Right ventricle myocardium inferior (tissue), 1 donor: Measurements from ENCODE around the gene AOC2. TPM values are rescaled to one million over a fixed set of nuclear protein-coding genes. Genes with fewer than 3 reads are reported as not detected.

Experiments used
- ATAC-seq: fragments of 200-7000 bp; cut with Tn5 transposase; one replicate; pipeline ENCODE4 v1.9.1; 2020; ENCODE audit warnings: mild to moderate bottlenecking, moderate library complexity
- DNase-seq: peaks from one replicate; pipeline ENCODE4 v3.0.0; 2021; ENCODE audit errors: missing footprints
- intact Hi-C: fragments of 100-400 bp; cut with DNase I; formaldehyde crosslinking; loops from one replicate; pipeline ENCODE4 v1.11.0; 2022
- total RNA-seq: library from RNA; stranded (reverse); fragmentation: NEBNext Ultra II Directional; extraction: Animal tissue kit (Norgen Biotek cat#: 25700); gene quantifications from one replicate; pipeline ENCODE4 v1.2.1, GENCODE V29; 2021
- donor health status: DM: no; HTN: yes; CAD: no; lungs with severe emphysema.

Gene AOC2
- total RNA-seq, 1 donor from 2014 or later = 0.43 TPM

DNA sequence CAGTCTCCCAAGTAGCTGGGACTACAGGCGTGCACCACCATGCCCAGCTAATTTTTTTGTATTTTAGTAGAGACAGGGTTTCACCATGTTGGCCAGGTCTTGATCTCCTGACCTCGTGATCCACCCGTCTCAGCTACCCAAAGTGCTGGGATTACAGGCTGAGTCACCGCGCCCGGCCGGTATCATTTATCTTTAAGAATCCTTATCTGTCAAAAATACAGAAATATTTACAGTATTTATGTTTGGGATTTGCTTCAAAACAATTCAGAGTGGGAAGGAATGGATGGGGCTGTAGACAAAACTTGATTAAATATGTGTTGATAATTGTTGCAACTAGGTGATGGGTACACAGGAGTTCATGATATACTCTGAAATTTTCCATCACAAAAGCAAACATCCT, 23.2 kb upstream of the AOC2 start:
- intact Hi-C loops = loop anchor here (10.0 kb wide), 2 partner anchors 46 to 246 kb away; partner anchors contain the start of genes PSMC3IP and VPS25
- DNase-seq (no peak), ATAC-seq (no peak)

- DNase-seq (no peak), ATAC-seq (no peak)
- intact Hi-C loops = loop anchor here (10.0 kb wide), 2 partner anchors 53 to 253 kb away; partner anchors contain the start of genes PSMC3IP and VPS25
These were observed 16.9 kb upstream of the AOC2 start for GRCh38 chr17:42827472-42827871.

GRCh38 chr17:42830971-42831370, 13.4 kb upstream of the AOC2 start:
- no peak for ATAC-seq
- intact Hi-C loops = no loop called here

DNA sequence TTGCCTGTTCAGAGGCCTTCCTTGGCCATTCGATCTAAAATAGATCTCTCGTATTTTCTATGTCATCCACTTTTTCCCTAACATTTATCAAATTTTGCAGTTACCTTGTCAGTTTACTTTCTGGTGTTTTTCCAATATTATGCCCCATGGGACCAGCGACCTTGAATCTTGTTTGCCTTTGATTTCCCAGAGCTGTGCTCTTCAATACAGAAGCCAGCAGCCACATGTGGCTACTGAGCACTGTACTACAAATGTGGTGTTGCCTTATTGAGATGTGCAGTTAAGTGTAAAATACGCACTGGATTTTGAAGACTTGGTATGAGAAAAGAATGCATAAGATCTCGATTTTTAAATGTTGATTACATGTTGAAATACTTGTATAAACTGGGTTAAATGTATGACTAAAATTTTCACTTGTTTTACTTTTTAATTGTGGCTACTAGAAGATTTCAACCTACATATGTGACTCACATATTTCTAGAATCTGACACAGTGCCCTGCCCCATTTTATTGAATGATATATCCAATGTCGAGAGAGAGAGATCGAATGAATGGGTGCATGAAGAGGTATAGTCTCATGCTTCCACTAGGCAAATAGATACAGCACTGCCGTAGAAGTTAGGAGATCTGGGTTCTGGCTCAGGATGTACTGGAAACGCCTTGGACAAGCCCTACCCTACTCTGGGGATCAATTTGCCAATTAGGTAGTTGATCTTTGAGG, 12.0 kb upstream of the AOC2 start:
- intact Hi-C loops = no loop called here
- ATAC-seq (peak; percentile 2), DNase-seq (no peak)

More at GRCh38 chr17:42830971-42831370, 13.4 kb upstream of the AOC2 start:
- DNase-seq = no peak

DNA sequence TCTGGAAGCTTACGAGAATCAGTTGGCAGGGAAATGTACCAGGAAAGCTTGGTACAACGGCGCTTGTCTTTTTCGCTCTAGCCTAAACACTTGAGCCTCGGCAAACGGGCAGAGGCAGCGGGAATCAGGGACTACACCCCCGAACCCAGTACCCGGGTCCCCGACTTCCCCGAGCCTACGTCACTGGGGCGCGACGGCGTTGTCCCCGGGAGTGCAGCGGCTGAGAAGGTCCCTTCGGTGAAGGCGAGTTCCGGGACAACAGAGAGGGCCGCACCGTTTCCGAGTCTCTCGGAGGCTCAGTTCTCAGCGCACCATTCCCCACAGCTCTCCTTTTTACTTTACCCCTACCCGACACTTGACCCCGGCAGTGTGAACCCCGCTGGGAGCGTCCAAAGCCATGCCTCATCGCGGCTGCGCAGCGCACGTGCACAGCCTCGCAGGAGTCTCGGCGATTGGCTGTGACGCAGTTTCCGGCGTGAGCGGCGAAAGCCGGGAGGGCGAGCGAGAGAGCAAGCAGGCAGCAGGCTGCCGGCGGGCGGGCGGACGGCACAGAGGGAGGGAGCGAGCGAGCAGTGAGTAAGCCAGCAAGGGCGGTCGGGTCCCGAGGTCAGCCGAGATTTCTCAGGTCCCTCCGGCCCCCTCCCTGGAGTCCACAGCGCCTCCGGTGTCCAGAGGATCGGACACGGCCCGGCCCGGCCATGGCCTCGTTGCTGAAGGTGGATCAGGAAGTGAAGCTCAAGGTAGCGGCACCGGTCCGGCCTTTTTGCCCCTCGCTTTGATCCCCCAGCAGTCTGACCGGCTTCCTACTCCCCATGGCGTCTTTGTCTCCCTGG, 11.2 kb upstream of the AOC2 start, which contains the start of gene PSME3:
Gene PSME3, plus strand, starts transcription at position 464 of the 833 bp plus-strand sequence. Its CDS starts 235 bp downstream, at position 699.
- intact Hi-C loops = no loop called here
- peak; percentile 98 for DNase-seq
- ATAC-seq = peak; percentile 93

- ATAC-seq (peak; percentile 15), DNase-seq (no peak)
- intact Hi-C loops = no loop called here
These were observed 10.5 kb upstream of the AOC2 start for GRCh38 chr17:42833767-42834422.

DNA sequence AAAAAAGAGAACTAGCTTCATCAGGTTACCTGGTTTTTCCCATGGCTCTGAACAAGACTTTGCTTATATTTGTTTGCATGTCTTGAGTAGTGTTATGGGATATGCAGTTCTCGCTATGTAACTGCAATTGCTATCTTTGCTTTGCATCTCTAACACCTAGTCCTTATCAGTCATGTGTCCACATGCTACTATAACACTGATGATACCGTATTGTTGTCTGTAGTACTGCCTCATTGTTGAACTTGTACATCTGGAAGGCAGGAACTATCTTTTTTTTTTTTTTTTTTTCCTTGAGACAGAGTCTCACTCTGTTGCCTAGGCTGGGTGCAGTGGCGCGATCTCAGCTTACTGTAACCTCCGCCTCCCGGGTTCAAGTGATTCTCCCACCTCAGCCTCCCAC, 8.6 kb upstream of the AOC2 start:
- no peak for DNase-seq
- intact Hi-C loops = no loop called here
- no peak for ATAC-seq

- no peak for ATAC-seq
- intact Hi-C loops = loop anchor here (2.0 to 5.0 kb wide), 2 partner anchors 87 to 155 kb away; partner anchors contain the start of gene RPL27
These were observed 2.2 kb upstream of the AOC2 start for GRCh38 chr17:42841975-42842685.

GRCh38 chr17:42843358-42843934, 934 bp upstream of the AOC2 start:
- intact Hi-C loops = loop anchor here (1.0 to 5.0 kb wide), 3 partner anchors 85 to 154 kb away; partner anchors contain the start of gene RPL27
- ATAC-seq (peak; percentile 65), DNase-seq (no peak)

More at GRCh38 chr17:42841975-42842685, 2.2 kb upstream of the AOC2 start:
- no peak for DNase-seq

DNA sequence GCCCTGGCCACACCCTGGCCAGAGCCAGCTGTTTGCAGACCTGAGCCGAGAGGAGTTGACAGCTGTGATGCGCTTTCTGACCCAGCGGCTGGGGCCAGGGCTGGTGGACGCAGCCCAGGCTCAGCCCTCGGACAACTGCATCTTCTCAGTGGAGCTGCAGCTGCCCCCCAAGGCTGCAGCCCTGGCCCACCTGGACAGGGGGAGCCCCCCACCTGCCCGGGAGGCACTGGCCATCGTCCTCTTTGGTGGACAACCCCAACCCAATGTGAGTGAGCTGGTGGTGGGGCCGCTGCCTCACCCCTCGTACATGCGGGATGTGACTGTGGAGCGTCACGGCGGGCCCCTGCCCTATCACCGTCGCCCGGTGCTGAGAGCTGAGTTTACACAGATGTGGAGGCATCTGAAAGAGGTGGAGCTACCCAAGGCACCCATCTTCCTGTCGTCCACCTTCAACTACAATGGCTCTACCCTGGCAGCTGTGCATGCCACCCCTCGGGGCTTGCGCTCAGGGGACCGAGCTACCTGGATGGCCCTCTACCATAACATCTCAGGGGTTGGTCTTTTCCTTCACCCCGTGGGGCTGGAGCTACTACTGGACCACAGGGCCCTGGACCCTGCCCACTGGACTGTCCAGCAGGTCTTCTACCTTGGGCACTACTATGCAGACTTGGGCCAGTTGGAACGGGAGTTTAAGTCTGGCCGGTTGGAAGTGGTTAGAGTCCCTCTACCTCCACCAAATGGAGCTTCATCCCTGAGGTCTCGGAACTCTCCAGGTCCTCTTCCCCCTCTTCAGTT, 578 bp downstream of the AOC2 start:
- intact Hi-C loops = loop anchor here (5.0 kb wide), 1 partner anchor 152 kb away; the partner anchor contains the start of gene RPL27
- DNase-seq = no peak

DNA sequence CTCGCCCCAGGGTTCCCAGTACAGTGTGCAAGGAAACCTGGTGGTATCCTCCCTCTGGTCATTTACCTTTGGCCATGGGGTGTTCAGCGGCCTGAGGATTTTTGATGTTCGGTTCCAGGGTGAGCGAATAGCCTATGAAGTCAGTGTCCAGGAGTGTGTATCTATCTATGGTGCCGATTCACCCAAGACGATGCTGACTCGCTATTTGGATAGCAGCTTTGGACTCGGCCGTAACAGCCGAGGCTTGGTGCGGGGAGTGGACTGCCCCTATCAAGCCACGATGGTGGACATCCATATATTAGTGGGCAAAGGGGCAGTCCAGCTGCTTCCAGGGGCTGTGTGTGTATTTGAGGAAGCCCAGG, 1.2 kb downstream of the AOC2 start:
- ATAC-seq = no peak
- intact Hi-C loops = no loop called here
- DNase-seq = no peak

More for the DNA sequence above, 578 bp downstream of the AOC2 start:
- ATAC-seq = no peak

- intact Hi-C loops = no loop called here
- DNase-seq (no peak), ATAC-seq (no peak)
These were observed 1.7 kb downstream of the AOC2 start for GRCh38 chr17:42845918-42846593.

GRCh38 chr17:42846594-42847280, 2.4 kb downstream of the AOC2 start:
- ATAC-seq = no peak
- no peak for DNase-seq
- intact Hi-C loops = no loop called here

DNA sequence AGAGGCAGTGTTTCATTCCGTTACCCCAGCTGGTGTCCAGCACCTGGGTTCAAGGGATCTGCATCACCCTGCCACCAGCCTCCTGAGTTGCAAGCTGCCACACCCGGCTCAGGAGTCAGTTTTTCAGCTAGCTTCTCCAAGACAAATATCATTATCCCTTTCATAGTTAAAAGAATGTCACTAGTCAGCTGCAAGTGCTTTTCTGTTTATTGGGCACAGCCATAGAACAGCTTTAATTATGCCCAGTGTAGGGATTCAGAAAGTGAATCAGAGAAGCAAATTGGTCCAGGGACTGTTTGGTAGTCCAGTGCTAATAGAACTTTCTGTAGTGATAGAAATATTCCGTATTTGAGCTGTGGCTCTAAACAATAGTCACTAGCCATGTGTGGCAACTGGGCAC, 3.7 kb downstream of the AOC2 start:
- no peak for ATAC-seq
- intact Hi-C loops = no loop called here
- DNase-seq = no peak

DNA sequence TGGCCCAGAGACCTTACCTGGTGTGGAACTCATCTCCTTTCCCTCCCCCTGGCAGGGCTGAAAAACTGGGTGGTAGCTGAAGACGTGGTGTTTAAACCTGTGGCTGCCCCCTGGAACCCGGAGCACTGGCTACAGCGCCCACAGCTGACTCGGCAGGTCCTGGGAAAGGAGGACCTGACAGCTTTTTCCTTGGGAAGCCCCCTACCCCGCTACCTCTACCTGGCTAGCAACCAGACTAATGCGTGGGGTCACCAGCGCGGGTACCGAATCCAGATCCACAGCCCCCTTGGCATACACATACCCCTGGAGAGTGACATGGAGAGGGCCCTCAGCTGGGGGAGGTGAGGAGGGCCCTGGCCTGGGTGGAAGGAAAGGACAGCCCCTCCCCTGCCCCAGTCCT, 4.7 kb downstream of the AOC2 start:
- DNase-seq (no peak), ATAC-seq (no peak)
- intact Hi-C loops = no loop called here

- ATAC-seq = no peak
- no peak for DNase-seq
- intact Hi-C loops = no loop called here
These were observed 5.2 kb downstream of the AOC2 start for GRCh38 chr17:42849451-42850181.
